Measurements from ENCODE around the gene SEMA6A.

DNA sequence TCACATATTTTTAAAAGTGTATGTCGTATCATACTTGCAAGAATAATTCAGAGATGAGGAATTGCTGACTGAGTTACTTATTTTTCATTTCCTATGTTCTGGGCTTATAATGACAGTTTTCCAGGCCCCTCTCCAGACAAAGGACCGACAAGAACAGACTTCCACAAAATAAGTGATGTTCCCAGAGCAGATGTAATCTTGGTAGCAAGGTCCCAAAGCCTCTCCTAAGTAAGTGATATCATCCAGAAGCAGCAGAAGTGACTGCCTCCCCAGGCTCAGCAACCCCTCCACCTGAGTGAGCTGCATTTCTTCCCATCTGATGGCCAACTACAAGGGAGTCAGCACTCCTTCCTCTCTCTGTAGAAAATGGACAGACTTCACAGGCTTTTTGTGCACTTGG is 57.1 kb downstream of the SEMA6A start:
- no peak for TF ChIP-seq POLR2A (IDR thresholded peaks at IDR 0.05; ENCODE audit: low read depth, low read length)
- TF ChIP-seq TAF1 (IDR thresholded peaks at IDR 0.05; ENCODE audit: borderline replicate concordance, low read depth, low read length), result no peak
- no peak for TF ChIP-seq POLR2AphosphoS5 (IDR thresholded peaks at IDR 0.05; ENCODE audit: low read depth, low read length)
